ENCODE data around the gene MDP1. TPM values are rescaled to one million over a fixed set of nuclear protein-coding genes. Genes with fewer than 3 reads are reported as not detected.

The MDP1 gene
- total RNA-seq, 1 experiment from 2014 or later: 12.6 TPM

GRCh38 chr14:24177891-24178290 is 38.0 kb downstream of the MDP1 start:
- Mint-ChIP-seq H3K4me1 (0 out of 2 replicates have a peak, but pooled peaks cover 4% of the 10 kb centered on the region), H3K27ac (no peak overlapping the region), H3K9me3 (no peaks in the 10 kb centered on the region), H3K36me3 (peaks cover 27% of the 10 kb centered on the region), H3K4me3 (no peak overlapping the region), H3K27me3 (ENCODE audit: low read depth) (no peaks in the 10 kb centered on the region)
- ATAC-seq: no peak
- DNase-seq (ENCODE audit: low spot score): no peak
- POLR2A ChIA-PET: no interaction called here
- TF ChIP-seq MXD4 (CRISPR knock-in tag; IDR thresholded peaks at IDR 0.05; ENCODE audit: borderline replicate concordance) (no peak), AFF4 (CRISPR knock-in tag; IDR thresholded peaks at IDR 0.05; ENCODE audit: borderline replicate concordance) (no peak), TCF7 (CRISPR knock-in tag; IDR thresholded peaks at IDR 0.05; ENCODE audit: low read depth) (no peak), FOXK1 (CRISPR knock-in tag; IDR thresholded peaks at IDR 0.05) (no peak), JUN (CRISPR knock-in tag; IDR thresholded peaks at IDR 0.05) (no peak), GRHL2 (CRISPR knock-in tag; IDR thresholded peaks at IDR 0.05; ENCODE audit: insufficient replicate concordance, severe bottlenecking) (no peak), FOXJ3 (CRISPR knock-in tag; IDR thresholded peaks at IDR 0.05; ENCODE audit: borderline replicate concordance) (no peak), SOX15 (CRISPR knock-in tag; IDR thresholded peaks at IDR 0.05) (no peak), ZNF671 (CRISPR knock-in tag; IDR thresholded peaks at IDR 0.05) (no peak), HMGA2 (CRISPR knock-in tag; IDR thresholded peaks at IDR 0.05) (no peak)
- TF ChIP-seq, protein P1, sequence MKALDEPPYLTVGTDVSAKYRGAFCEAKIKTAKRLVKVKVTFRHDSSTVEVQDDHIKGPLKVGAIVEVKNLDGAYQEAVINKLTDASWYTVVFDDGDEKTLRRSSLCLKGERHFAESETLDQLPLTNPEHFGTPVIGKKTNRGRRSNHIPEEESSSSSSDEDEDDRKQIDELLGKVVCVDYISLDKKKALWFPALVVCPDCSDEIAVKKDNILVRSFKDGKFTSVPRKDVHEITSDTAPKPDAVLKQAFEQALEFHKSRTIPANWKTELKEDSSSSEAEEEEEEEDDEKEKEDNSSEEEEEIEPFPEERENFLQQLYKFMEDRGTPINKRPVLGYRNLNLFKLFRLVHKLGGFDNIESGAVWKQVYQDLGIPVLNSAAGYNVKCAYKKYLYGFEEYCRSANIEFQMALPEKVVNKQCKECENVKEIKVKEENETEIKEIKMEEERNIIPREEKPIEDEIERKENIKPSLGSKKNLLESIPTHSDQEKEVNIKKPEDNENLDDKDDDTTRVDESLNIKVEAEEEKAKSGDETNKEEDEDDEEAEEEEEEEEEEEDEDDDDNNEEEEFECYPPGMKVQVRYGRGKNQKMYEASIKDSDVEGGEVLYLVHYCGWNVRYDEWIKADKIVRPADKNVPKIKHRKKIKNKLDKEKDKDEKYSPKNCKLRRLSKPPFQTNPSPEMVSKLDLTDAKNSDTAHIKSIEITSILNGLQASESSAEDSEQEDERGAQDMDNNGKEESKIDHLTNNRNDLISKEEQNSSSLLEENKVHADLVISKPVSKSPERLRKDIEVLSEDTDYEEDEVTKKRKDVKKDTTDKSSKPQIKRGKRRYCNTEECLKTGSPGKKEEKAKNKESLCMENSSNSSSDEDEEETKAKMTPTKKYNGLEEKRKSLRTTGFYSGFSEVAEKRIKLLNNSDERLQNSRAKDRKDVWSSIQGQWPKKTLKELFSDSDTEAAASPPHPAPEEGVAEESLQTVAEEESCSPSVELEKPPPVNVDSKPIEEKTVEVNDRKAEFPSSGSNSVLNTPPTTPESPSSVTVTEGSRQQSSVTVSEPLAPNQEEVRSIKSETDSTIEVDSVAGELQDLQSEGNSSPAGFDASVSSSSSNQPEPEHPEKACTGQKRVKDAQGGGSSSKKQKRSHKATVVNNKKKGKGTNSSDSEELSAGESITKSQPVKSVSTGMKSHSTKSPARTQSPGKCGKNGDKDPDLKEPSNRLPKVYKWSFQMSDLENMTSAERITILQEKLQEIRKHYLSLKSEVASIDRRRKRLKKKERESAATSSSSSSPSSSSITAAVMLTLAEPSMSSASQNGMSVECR (CRISPR knock-in tag; IDR thresholded peaks at IDR 0.05; ENCODE audit: borderline replicate concordance): no peak
- TF ChIP-seq, protein P2, sequence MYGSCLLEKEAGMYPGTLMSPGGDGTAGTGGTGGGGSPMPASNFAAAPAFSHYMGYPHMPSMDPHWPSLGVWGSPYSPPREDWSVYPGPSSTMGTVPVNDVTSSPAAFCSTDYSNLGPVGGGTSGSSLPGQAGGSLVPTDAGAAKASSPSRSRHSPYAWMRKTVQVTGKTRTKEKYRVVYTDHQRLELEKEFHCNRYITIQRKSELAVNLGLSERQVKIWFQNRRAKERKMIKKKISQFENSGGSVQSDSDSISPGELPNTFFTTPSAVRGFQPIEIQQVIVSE (CRISPR knock-in tag; IDR thresholded peaks at IDR 0.05; ENCODE audit: borderline replicate concordance): no peak
- CTCF ChIA-PET: interaction anchor here (1.5 kb wide), 1 partner anchor 16 kb away, joined by 6 read pairs; the partner anchor contains the start of gene IRF9

DNA sequence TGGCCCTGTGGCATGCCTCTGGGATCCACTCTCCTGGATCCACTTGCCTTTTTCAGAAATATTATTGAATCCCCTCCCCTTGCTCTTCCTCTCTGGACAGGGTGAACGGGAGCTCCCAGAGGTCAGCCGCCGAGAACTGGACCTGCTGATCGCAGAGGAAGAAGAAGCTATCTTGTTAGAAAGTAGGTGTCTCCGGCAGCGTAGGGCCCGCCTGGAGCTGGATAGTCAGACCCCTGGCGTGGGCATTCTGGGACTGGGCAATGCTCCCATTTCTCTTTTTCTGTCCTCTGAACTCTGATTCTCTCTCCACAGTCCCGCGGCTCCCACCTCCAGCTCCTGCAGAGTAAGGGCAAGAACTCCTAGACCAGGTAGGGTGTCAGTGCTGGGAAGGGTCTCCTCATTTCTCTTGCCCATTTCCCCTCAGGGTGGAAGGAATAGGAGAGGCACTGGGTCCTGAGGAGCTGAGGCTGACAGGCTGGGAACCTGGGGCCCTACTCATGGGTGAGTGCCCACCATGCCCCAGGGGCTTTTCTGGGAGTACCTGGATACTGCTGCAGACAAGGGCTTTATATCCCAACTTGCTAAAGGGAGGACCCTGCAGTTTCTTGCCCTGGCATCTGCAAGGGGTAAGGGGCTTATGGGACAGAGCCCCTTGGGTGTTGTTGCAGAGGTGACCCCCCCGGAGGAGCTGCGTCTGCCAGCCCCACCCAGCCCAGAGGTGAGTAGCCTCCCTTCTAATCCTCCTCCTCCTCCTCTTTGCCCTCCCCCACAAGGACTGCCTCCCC is 38.6 kb downstream of the MDP1 start:
- Mint-ChIP-seq H3K4me1 (peaks cover 6% of the 10 kb centered on the region), H3K9me3 (no peaks in the 10 kb centered on the region), H3K4me3 (no peak overlapping the region), H3K36me3 (peaks cover 23% of the 10 kb centered on the region), H3K27ac (no peak overlapping the region), H3K27me3 (ENCODE audit: low read depth) (no peaks in the 10 kb centered on the region; the same call in 1 of the 2 replicates)
- TF ChIP-seq ZNF317 (CRISPR knock-in tag; IDR thresholded peaks at IDR 0.05; ENCODE audit: borderline replicate concordance, low read depth): no peak
- ATAC-seq (no peak), DNase-seq (ENCODE audit: low spot score) (no peak)
- ChIA-PET CTCF (interaction anchor here (1.5 kb wide), 1 partner anchor 16 kb away, joined by 6 read pairs; the partner anchor contains the start of gene IRF9), POLR2A (no interaction called here)

Data from WTC11 (cell line).